Activated gamma-delta T cell (primary cell): Measurements from ENCODE around the gene KATNB1.

Experiments
- DNase-seq: peaks from one replicate; lab custom pipeline; 2025; lab: John Stamatoyannopoulos, UW
- total RNA-seq, 2 donors: gene quantifications; one replicate each; lab custom pipeline; 2026; lab: John Stamatoyannopoulos, UW

KATNB1 gene
- total RNA-seq, result 35.9 to 40.5 reads per million in 2 donors

GRCh38 chr16:57735755-57736418, at the start of gene KATNB1:
Gene KATNB1 (plus strand): TSS chr16:57735770. CDS start chr16:57737244, 1,474 bp downstream.
- DNase-seq, result no peak

- no peak for DNase-seq
Measured at GRCh38 chr16:57686577-57686976, 49.0 kb upstream of the KATNB1 start.

- no peak for DNase-seq
Measured at GRCh38 chr16:57687363-57687929, 48.1 kb upstream of the KATNB1 start.

- DNase-seq, result no peak
Measured at GRCh38 chr16:57688487-57688986, 47.0 kb upstream of the KATNB1 start.

- no peak for DNase-seq
Measured at GRCh38 chr16:57688987-57689761, 46.4 kb upstream of the KATNB1 start.

GRCh38 chr16:57689762-57690558, 45.6 kb upstream of the KATNB1 start:
- DNase-seq, result peak; percentile 30

- DNase-seq, result no peak
Measured at GRCh38 chr16:57690782-57691471, 44.6 kb upstream of the KATNB1 start.

- no peak for DNase-seq
Measured at GRCh38 chr16:57692636-57693035, 42.9 kb upstream of the KATNB1 start.

- DNase-seq, result no peak
Measured at GRCh38 chr16:57693550-57693949, 42.0 kb upstream of the KATNB1 start.

GRCh38 chr16:57694231-57694724, 41.3 kb upstream of the KATNB1 start:
- DNase-seq, result no peak

GRCh38 chr16:57694725-57695679, 40.6 kb upstream of the KATNB1 start, which contains the start of gene DRC7:
Gene DRC7 (plus strand): TSS chr16:57694806. CDS start chr16:57697950, 3,144 bp downstream.
- no peak for DNase-seq

- no peak for DNase-seq
Measured at GRCh38 chr16:57695680-57696069, 39.9 kb upstream of the KATNB1 start.

GRCh38 chr16:57696240-57696639, 39.3 kb upstream of the KATNB1 start:
- no peak for DNase-seq

GRCh38 chr16:57697896-57698537, 37.6 kb upstream of the KATNB1 start:
- no peak for DNase-seq

GRCh38 chr16:57698812-57699405, 36.7 kb upstream of the KATNB1 start:
- DNase-seq, result no peak

GRCh38 chr16:57699481-57699880, 36.1 kb upstream of the KATNB1 start:
- no peak for DNase-seq

- no peak for DNase-seq
Measured at GRCh38 chr16:57699899-57700298, 35.7 kb upstream of the KATNB1 start.

- DNase-seq, result no peak
Measured at GRCh38 chr16:57700781-57701551, 34.6 kb upstream of the KATNB1 start.
